ENCODE data around the gene U2AF1.
"Not testable (repeated sequence)": the region's sequence is repeated elsewhere in the genome, so short reads cannot be mapped to it uniquely, and the experiment has no call there.

- not testable (repeated sequence) for TF ChIP-seq CTCF (conservative IDR thresholded peaks at IDR 0.05; ENCODE audit: low read length); EZH2phosphoT487 (IDR thresholded peaks at IDR 0.05; ENCODE audit: borderline replicate concordance, low read depth, low read length)
Observed at GRCh38 chr21:43114483-43114882, 7.1 kb upstream of the U2AF1 start.
